Stimulated activated CD4-positive, alpha-beta T cell treated with anti-CD3 and anti-CD28 coated beads, Interleukin-12 subunit alpha, Interleukin-12 subunit beta, amount 100 ng/mL, for 48 hours (primary cell): Measurements from ENCODE around the gene TIAM2.

ENCODE experiments used
- DNase-seq, 3 donors: peaks; one replicate each; pipeline ENCODE4 v3.0.0-alpha.2; 2020; ENCODE audit warnings: low read depth in 2 of 3, low spot score in 1 of 3

Gene TIAM2

GRCh38 chr6:155125906-155126305, 130.8 kb downstream of the TIAM2 start:
- no peak for DNase-seq

GRCh38 chr6:155126727-155127439, 131.8 kb downstream of the TIAM2 start:
- peak; percentile 50 to 64 (median 64) for DNase-seq

- DNase-seq: no peak
These were observed 133.9 kb downstream of the TIAM2 start for GRCh38 chr6:155128977-155129376.

GRCh38 chr6:155129744-155130143, 134.6 kb downstream of the TIAM2 start:
- no peak for DNase-seq

GRCh38 chr6:155130161-155130853, 135.2 kb downstream of the TIAM2 start:
- no peak for DNase-seq

GRCh38 chr6:155132617-155133016, 137.5 kb downstream of the TIAM2 start:
- DNase-seq: no peak

GRCh38 chr6:155141002-155141401, 145.9 kb downstream of the TIAM2 start:
- no peak for DNase-seq

- no peak for DNase-seq
These were observed 146.4 kb downstream of the TIAM2 start for GRCh38 chr6:155141512-155141911.

- no peak for DNase-seq
These were observed 147.3 kb downstream of the TIAM2 start for GRCh38 chr6:155142168-155143028.

- no peak for DNase-seq
These were observed 148.0 kb downstream of the TIAM2 start for GRCh38 chr6:155143029-155143577.

GRCh38 chr6:155143578-155144106, 148.5 kb downstream of the TIAM2 start:
- no peak for DNase-seq

- no peak for DNase-seq
These were observed 151.1 kb downstream of the TIAM2 start for GRCh38 chr6:155146205-155146604.

- no peak for DNase-seq
These were observed 153.0 kb downstream of the TIAM2 start for GRCh38 chr6:155147958-155148663.

GRCh38 chr6:155150967-155151671, 156.0 kb downstream of the TIAM2 start:
- no peak for DNase-seq

GRCh38 chr6:155152211-155153076, 157.3 kb downstream of the TIAM2 start:
- DNase-seq: no peak

- peak in 1 of 3 donors; percentile 50 for DNase-seq
These were observed 159.2 kb downstream of the TIAM2 start for GRCh38 chr6:155154158-155154830.

- no peak for DNase-seq
These were observed 160.8 kb downstream of the TIAM2 start for GRCh38 chr6:155155787-155156447.

- no peak for DNase-seq
These were observed 162.0 kb downstream of the TIAM2 start for GRCh38 chr6:155157101-155157500.
